Loucy (cell line): ENCODE measurements around the gene NAXE.

Source experiments
- EZH2phosphoT487 ChIP-seq: fragments of 200-600 bp; IDR thresholded peaks from 2 replicates; pipeline ENCODE4 v1.6.1; 2018; ENCODE audit warnings: antibody characterized with exemption, mild to moderate bottlenecking, moderate library complexity, borderline replicate concordance
- TF ChIP-seq, protein P1 (sequence below): fragments of 200-600 bp; sonication (generic); conservative IDR thresholded peaks from 2 replicates; pipeline ENCODE4 v1.5.1; 2014; ENCODE audit warnings: mild to moderate bottlenecking, antibody characterized with exemption, low read length

DNA sequence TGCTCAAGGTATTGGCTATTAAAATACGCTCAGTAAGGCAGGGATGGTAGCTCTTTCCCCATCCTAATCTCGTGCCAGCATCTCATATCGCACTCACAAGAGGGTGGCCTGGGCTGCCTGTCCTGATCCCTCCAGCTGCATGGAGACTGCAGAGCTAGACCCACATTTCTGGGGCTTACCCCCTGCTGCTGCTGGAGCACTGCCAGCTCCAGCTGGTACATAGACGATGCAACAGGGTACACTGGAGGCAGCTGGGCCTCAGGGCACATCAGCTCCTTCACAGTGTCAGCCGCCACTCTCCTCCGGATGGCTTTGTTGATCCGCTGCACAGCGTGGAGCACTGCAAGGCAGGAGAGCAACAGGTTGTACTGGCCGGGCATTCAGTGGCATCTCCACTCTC is 35.2 kb upstream of the NAXE start:
- TF ChIP-seq, protein P1, sequence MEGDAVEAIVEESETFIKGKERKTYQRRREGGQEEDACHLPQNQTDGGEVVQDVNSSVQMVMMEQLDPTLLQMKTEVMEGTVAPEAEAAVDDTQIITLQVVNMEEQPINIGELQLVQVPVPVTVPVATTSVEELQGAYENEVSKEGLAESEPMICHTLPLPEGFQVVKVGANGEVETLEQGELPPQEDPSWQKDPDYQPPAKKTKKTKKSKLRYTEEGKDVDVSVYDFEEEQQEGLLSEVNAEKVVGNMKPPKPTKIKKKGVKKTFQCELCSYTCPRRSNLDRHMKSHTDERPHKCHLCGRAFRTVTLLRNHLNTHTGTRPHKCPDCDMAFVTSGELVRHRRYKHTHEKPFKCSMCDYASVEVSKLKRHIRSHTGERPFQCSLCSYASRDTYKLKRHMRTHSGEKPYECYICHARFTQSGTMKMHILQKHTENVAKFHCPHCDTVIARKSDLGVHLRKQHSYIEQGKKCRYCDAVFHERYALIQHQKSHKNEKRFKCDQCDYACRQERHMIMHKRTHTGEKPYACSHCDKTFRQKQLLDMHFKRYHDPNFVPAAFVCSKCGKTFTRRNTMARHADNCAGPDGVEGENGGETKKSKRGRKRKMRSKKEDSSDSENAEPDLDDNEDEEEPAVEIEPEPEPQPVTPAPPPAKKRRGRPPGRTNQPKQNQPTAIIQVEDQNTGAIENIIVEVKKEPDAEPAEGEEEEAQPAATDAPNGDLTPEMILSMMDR = no peak
- no peak for TF ChIP-seq EZH2phosphoT487
